Dedifferentiated amniotic fluid mesenchymal stem cell (primary cell): ENCODE results near the gene SETD2.

Experiments
- DNase-seq: peaks from one replicate; pipeline ENCODE4 v3.0.0-alpha.2; 2016; ENCODE audit errors: extremely low spot score

The SETD2 gene

GRCh38 chr3:46984591-46985459, 179.1 kb downstream of the SETD2 start:
- DNase-seq: no peak

- DNase-seq: no peak
Measured at GRCh38 chr3:46982546-46982945, 181.4 kb downstream of the SETD2 start.

GRCh38 chr3:46981932-46982471, 181.9 kb downstream of the SETD2 start:
- DNase-seq: no peak

- DNase-seq: no peak
Measured at GRCh38 chr3:46979958-46980497, 183.9 kb downstream of the SETD2 start.

- DNase-seq: peak; percentile 81
Measured at GRCh38 chr3:46978985-46979944, 184.6 kb downstream of the SETD2 start, which contains the start of gene NBEAL2. NBEAL2 (plus strand) TSS chr3:46979666; CDS start chr3:46979862, 196 bp downstream.

- no peak for DNase-seq
Measured at GRCh38 chr3:46978381-46978780, 185.5 kb downstream of the SETD2 start.

- DNase-seq: no peak
Measured at GRCh38 chr3:46977811-46978195, 186.1 kb downstream of the SETD2 start.

- DNase-seq: peak; percentile 100
Measured at GRCh38 chr3:46976326-46977190, 187.4 kb downstream of the SETD2 start, which contains the start of gene CCDC12. CCDC12 (minus strand) TSS chr3:46976745; CDS start chr3:46976732, 13 bp downstream.

- DNase-seq: no peak
Measured at GRCh38 chr3:46974421-46975171, 189.3 kb downstream of the SETD2 start.

GRCh38 chr3:46972396-46972795, 191.5 kb downstream of the SETD2 start:
- no peak for DNase-seq

GRCh38 chr3:46971742-46972141, 192.2 kb downstream of the SETD2 start:
- DNase-seq: no peak

- no peak for DNase-seq
Measured at GRCh38 chr3:46971151-46971550, 192.8 kb downstream of the SETD2 start.

GRCh38 chr3:46970391-46971091, 193.4 kb downstream of the SETD2 start:
- no peak for DNase-seq

GRCh38 chr3:46968783-46969428, 195.0 kb downstream of the SETD2 start:
- no peak for DNase-seq

- no peak for DNase-seq
Measured at GRCh38 chr3:46966811-46967210, 197.1 kb downstream of the SETD2 start.
